NCI-H1092 treated with DMSO at 0.1 percent for 48 hours (cell line): Measurements from ENCODE around the gene PYGB.
"Not testable (repeated sequence)": the region's sequence is repeated elsewhere in the genome, so short reads cannot be mapped to it uniquely, and the experiment has no call there.

ENCODE experiments used
- DNase-seq: peaks from one replicate; lab custom pipeline; 2025; lab: John Stamatoyannopoulos, UW

Gene PYGB

GRCh38 chr20:25314497-25315417 lies 66.9 kb downstream of the PYGB start:
- no peak for DNase-seq

DNA sequence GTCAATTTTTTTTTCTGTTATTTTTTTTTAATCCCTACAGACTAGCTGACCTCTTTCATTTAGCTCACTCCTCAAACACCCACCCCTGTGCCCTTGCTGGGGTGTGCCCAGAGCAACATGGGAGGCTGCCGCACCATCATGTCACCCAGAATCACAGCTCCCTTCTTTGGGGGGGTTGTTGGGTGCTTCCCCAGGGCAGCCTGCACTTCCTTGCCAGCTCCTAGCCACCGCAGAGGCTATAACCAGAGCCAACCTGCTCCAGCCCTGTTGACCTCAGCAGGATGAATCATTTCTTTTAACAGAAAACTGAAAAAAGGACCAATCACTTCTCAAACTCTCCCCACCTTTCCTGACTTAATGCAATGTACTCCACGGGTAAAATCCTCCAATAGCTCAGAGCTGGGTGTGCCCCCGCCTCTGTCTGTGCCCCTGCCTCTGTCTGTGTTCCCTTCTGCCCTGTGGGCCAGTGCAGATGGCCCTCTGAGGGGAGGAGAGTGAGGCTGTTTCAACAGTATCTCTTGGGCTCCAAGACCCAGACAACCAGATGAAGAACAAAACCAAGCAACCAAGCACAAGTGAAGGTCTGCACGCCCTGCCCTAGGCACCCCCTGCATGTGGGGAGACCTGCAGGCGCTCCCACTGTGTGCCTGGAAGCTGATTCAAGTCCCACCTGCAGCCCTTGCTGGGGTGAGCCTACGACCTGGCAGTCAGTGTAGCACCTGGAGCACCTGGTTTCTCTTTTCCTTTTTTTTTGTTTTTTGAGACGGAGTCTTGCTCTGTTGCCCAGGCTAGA lies 67.7 kb downstream of the PYGB start:
- DNase-seq: no peak

GRCh38 chr20:25316506-25317190 lies 68.8 kb downstream of the PYGB start:
- no peak for DNase-seq

- DNase-seq: no peak
Measured at GRCh38 chr20:25317351-25318075, 69.6 kb downstream of the PYGB start.

DNA sequence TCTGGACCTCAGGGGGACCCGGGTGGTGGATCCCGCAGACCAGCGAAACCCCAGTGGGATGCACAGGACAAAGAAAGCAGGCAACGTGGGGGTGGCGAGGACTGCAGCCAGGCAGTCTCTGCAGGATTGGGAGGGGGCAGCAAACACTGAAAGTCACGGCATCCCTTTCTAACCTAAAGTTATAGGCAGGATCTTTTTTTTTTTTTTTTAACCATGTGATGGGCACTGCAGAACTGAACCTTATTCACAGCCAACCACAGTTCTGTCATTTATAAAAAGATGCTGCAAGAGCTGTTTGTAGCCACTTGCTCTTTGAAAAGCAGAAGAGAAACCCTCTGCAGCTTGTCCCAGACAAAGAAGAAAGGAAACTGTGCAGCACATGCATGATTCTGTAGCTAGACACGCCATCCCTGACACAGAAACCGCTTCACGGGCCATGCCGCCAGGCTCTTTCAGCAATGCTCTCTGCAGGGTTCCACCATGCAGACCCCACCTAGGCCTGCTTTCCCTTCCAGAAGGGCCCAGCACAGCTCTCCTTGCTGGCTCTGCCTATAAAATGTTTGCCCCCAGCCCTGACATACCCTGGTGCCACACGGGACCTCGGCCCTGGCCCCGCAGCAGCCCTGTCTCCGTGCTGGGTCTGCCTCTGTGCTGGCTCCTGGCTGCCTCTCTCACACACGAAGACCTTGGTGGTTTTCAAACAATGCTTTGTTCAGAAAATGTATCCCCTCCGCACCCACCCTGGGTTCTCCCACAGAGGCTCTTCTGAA lies 70.8 kb downstream of the PYGB start:
- DNase-seq: no peak

DNA sequence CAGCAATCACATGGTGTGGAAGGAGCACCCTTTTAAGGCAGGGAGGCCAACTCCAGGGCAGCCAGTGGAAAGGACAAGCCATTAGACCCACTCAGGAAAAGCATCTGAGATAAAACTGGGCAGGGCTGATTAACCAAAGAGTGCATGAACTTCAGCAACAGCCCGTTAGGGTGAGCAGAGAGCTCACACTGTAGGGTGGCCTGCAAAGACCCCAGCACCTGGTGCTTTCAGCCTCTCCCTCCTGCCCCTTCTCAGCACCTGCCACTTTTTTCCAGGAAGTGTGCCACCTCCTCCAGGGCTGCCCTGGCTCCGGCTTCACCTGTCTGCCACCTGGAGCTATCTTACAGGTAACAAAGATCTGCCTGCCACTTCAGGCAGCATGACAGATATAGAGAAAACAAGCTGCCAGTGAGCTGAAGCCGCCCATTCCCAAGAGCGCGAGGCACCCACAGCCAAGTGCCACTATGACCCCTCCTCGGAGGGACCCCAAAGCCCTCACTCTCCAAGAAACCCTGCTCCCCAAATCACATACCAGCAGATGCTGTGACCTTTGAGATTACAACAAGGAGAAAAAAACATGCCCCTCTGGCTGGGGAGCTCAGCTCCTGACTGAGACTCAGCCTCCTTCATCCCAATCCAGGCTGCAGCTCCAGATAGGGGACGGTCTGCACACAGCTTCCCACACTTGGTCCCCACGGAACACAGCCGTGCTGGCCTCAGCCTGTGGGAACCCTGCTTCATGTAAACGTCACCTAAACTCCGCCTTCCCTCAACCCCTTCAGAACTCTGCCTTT lies 71.6 kb downstream of the PYGB start:
- no peak for DNase-seq

DNA sequence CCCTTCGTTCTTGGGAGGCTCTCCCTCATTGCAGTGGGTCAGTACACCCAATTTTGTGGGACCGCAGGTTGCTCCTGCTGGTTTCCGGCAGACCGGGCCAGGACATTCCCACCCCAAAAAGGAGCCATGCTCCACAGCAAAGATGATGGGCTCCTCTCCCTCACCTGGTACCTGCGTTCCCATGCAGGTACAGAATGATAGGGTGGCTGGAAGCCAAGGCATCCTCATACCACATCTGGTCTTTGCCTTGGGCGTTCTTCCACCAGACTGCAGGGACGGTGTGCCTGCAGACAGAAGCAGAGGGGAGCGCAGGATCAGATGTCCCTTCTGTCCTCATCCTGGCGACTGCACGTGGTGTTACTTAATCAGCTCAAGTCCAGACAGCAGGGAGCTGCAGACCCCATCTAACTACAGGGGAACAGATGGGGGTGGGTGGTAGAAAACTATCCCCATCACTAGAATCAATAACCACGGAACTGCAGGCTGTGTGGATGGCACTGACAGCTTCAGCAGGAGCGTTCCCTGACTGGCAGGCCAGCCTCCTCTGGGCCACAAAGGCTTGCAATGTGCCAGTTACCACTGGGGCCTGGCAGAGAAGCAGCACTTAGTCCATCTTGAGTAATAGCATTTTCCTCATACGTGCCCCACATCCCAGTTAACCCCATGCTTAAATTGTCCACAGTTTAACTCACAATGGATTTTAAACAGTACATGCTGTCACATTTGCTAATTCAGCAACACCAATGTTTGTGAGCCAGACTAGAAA lies 72.3 kb downstream of the PYGB start:
- DNase-seq: no peak

GRCh38 chr20:25321262-25321831 lies 73.5 kb downstream of the PYGB start:
- DNase-seq: no peak

DNA sequence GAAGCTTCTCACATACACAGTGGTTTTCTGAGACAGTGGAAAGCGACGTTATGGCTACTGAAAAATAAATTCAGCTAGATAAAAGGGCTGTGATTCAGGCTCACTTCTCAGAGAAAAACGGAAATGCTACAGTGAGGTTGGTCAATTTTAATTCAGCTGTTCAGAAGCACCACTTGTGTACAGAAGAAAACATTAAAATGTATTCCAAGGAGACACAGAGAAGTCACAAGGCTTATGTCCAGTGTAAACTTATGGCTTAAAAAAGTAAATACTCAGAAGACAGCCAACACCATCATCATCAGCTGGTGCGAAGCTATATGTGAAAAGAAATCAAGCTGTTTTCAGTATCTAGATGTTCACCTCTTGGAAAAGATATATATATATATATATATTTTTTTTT lies 74.1 kb downstream of the PYGB start:
- DNase-seq: no peak

DNA sequence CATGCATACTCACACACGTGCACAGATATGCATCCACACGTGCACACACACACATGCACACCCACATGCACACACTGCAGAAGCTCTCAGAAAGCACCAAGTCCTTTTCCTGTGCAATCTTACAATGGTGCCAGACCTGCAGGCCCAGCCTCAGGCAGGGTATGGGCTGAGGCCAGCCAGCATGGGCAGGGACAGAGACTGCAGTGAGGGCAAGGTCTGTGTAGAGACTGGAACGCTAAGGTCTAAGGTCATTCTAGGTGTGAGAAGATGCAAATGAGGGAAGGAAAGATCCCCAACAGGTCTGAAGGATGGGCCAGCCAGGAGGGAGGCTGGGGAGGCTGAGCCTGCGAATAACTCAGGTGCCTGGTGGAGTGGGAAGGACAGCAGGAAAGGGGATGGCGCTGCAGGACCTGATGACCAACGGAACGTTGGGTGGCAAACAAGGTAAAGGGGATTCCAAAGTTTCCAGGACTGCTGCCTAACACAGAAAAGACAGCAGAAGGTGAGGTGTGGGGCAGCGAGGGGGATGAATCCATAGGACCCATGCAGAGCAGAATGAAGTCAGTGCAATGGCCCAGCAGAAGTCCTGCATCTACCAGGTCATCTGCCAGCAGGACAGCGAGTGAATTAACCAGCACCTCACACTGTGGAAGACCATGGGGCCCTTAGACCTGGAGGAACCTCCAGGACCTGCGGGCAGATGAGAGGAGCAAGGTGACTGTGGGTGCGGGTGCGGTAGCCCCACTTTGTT lies 75.8 kb downstream of the PYGB start:
- DNase-seq: no peak

- no peak for DNase-seq
Measured at GRCh38 chr20:25324412-25324811, 76.5 kb downstream of the PYGB start.

DNA sequence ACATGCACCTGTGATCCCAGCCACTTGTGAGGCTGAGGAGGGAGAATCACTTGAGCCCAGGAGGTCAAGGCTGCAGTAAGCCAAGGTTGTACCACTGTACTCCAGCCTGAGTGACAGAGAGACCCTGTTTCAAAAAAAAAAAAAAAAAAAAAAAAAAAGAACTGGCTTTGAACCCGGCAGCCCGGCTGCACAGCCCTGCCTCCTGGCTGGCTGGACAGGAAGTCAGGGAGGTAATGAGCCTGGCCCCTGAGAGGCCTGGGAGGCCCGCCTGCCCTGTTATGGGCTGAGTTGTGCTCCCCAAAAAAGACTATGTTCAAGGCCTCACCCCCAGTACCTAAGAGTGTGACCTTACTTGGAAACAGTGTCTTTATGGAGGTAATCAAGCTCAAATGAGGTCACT lies 77.2 kb downstream of the PYGB start:
- no peak for DNase-seq

- DNase-seq: no peak
Measured at GRCh38 chr20:25325997-25326396, 78.1 kb downstream of the PYGB start.

- no peak for DNase-seq
Measured at GRCh38 chr20:25327521-25328235, 79.8 kb downstream of the PYGB start.

GRCh38 chr20:25328954-25329498 lies 81.1 kb downstream of the PYGB start:
- DNase-seq: no peak

GRCh38 chr20:25334972-25335371 lies 87.1 kb downstream of the PYGB start:
- DNase-seq: not testable (repeated sequence)
